IgD-negative memory B cell (primary cell): ENCODE measurements around the gene CDC14B. TPM values are rescaled to one million over a fixed set of nuclear protein-coding genes. Genes with fewer than 3 reads are reported as not detected.
"Not testable (repeated sequence)": the region's sequence is repeated elsewhere in the genome, so short reads cannot be mapped to it uniquely, and the experiment has no call there.

Experiments used
- H3K27ac Mint-ChIP-seq, 3 donors: one replicate each; pipeline ENCODE4 v1.8.0; 2020 to 2022; ENCODE audit warnings: mild to moderate bottlenecking in 3 of 3, mixed read lengths in 3 of 3, moderate library complexity in 1 of 3
- H3K27me3 Mint-ChIP-seq: one replicate; pipeline ENCODE4 v1.8.0; 2021; ENCODE audit warnings: mixed read lengths
- H3K36me3 Mint-ChIP-seq: one replicate; pipeline ENCODE4 v1.8.0; 2020; ENCODE audit warnings: mild to moderate bottlenecking, mixed read lengths
- H3K4me1 Mint-ChIP-seq, 3 donors: one replicate each; pipeline ENCODE4 v1.8.0; 2020 to 2022; ENCODE audit warnings: mixed read lengths in 3 of 3, mild to moderate bottlenecking in 1 of 3
- H3K4me3 Mint-ChIP-seq, 4 donors: one replicate each; pipeline ENCODE4 v1.8.0; 2020 to 2022; ENCODE audit warnings: mild to moderate bottlenecking in 4 of 4, mixed read lengths in 4 of 4, moderate library complexity in 3 of 4
- H3K9me3 Mint-ChIP-seq, 3 donors: one replicate each; pipeline ENCODE4 v1.8.0; 2020 to 2021; ENCODE audit warnings: mixed read lengths in 3 of 3, mild to moderate bottlenecking in 1 of 3
- polyA plus RNA-seq: library from polyadenylated mRNA; unstranded; fragments of 300-500 nt; fragmentation: Illumina TruSeq; gene quantifications from one replicate; pipeline ENCODE4 v1.2.3, GENCODE V29; 2021

CDC14B gene
- polyA plus RNA-seq, 1 donor from 2014 or later, result 8.3 TPM

DNA sequence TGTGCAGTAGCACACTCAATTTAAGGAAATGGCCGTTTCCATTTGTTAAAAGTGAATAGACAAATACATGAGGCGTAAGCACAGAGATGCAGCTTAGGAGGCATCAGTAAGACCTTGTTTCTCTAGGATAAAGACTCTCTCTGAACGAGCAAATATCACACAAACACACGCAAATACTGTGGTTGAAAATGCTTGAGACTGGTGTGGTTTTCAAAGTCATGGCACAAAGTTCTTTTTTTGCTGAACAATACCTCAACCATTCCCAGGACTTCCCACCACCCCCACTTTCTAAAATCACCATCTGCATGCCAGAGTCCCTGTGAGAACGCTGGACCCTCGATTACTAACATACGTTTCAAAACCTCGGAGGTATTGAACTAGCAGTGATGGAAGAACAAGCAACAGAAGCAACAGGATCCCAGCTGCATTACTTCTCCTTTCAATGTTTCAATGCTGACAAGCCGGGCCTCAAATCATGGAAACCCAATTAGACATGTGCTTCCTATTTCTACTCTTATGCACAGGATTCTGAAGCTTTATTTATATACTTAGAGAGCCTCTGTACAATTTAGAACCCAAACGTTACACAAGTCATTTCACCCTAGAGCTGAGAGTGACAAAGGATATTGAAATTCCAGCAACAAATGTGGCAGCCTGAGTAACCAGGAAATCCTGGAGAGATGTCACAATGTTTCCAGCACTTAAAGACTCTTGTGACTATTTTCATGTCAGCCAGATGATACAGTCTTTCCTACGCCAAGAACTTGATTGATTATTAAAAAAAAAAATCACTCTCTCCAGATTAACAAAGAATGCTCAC lies 63.9 kb downstream of the CDC14B start:
- Mint-ChIP-seq H3K9me3 (peaks cover 0 to 2% (median 0%) of the 10 kb centered on the region in 3 donors), H3K27ac (no peak overlapping the region), H3K4me3 (peak overlapping the region in 2 of 4 donors; percentile 13 to 76), H3K4me1 (peaks cover 5 to 11% (median 10%) of the 10 kb centered on the region in 3 donors), H3K36me3 (peaks cover 11% of the 10 kb centered on the region), H3K27me3 (no peaks in the 10 kb centered on the region)

DNA sequence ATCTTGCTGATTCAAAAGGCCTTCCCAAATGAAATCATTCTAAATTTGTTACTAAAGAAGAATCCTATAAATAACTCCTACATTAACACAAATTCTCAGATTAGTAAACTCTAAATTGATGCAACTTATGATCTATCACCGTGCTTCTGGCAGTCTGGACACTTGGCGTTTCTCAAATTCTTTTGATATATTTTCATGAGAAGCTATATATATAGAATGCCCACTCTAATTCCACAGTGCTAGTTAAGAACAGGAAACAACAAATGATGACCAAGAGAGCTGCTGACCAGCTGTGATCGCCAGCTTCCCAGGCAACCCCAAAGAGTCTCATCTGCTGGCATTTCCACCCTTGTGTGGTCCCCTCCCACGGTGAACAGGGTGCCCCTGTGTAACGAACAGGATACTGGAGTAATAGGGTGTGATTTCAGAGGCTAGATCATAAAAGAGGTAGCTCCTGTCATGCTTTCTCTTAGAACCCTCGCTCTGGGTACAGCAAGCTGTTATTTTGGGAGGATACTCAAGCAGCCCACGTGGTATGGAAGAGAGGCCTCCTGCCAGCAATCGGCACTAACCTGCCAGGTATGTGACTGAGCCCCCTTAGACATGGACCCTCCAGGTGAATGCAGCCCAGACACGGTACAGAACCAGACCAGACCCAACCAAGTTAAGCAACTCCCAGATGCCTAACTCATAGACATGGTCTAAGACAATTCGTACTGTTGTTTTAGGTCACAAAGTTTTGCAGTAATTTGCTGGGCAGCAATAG lies 64.7 kb downstream of the CDC14B start:
- Mint-ChIP-seq H3K27me3 (no peaks in the 10 kb centered on the region), H3K4me1 (peaks cover 5 to 11% (median 10%) of the 10 kb centered on the region in 3 donors), H3K36me3 (peaks cover 11% of the 10 kb centered on the region), H3K9me3 (peaks cover 0 to 2% (median 0%) of the 10 kb centered on the region in 3 donors), H3K27ac (peak overlapping the region in 1 of 3 donors; percentile 6), H3K4me3 (peak overlapping the region in 1 of 4 donors; percentile 17)

DNA sequence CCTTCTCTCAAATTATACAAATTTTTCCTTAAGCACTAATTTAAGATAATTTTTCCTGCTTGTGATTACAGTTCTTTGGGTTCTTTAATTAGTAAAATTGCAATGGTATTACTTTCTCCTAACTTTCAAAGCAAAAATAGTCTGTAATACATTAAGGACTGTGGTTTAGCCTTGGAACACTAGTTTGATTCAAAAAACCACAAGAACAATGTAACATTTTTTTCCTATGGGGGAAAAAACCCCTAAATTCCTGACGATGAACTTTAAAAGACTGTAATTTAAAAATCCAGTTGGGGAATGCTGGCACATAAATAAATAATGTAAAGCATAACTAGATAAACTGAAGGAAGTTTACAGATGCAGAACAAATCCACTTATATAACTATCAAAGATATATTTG lies 65.3 kb downstream of the CDC14B start:
- Mint-ChIP-seq H3K27ac (no peak overlapping the region), H3K4me3 (no peak overlapping the region), H3K27me3 (no peaks in the 10 kb centered on the region), H3K9me3 (peaks cover 0 to 2% (median 0%) of the 10 kb centered on the region in 3 donors), H3K36me3 (peaks cover 9% of the 10 kb centered on the region), H3K4me1 (peaks cover 5 to 11% (median 8%) of the 10 kb centered on the region in 3 donors)

DNA sequence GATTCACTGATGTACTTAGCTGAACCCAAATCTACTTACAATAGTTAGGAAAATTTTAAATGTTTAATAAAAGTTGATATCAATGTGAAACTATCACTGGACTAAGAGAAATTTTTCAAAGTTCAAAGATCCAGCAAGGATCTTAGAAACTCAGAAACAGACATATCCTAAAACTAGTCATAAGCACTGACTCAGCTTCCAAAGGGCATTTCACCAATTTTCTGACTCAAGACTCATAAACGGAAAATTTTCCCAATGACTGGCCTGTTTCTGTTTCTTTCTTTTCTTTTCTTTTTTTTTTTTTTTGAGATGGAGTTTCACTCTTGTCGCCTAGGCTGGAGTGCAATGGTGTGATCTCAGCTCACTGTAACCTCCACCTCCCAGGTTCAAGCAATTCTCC lies 66.6 kb downstream of the CDC14B start:
- Mint-ChIP-seq H3K36me3 (peaks cover 4% of the 10 kb centered on the region), H3K4me1 (peaks cover 5 to 11% (median 7%) of the 10 kb centered on the region in 3 donors), H3K27ac (no peak overlapping the region), H3K9me3 (peaks cover 0 to 2% (median 0%) of the 10 kb centered on the region in 3 donors), H3K27me3 (no peaks in the 10 kb centered on the region), H3K4me3 (peak overlapping the region in 1 of 4 donors; percentile 38)

DNA sequence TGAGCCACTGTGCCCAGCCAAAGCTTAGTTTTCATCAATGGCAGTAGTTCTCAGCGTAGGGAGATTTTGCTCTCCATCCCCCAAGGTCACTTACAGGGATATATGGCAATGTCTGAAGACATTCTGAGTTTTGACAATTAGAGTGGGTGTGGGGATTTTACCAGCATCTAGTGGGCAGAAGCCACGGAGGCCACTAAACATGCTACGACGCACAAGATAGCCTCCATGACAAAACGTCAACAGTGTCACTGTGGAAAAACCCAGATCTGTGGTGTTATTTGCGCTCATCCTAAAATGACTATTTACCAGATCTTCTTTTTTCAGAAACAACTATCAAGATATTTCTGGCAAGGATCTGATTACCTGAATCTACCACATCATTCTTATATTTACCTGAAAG lies 68.2 kb downstream of the CDC14B start:
- Mint-ChIP-seq H3K27me3 (no peaks in the 10 kb centered on the region), H3K27ac (no peak overlapping the region), H3K36me3 (peaks cover 4% of the 10 kb centered on the region), H3K4me1 (peaks cover 5 to 7% (median 5%) of the 10 kb centered on the region in 3 donors), H3K4me3 (no peak overlapping the region), H3K9me3 (no peaks in the 10 kb centered on the region)

DNA sequence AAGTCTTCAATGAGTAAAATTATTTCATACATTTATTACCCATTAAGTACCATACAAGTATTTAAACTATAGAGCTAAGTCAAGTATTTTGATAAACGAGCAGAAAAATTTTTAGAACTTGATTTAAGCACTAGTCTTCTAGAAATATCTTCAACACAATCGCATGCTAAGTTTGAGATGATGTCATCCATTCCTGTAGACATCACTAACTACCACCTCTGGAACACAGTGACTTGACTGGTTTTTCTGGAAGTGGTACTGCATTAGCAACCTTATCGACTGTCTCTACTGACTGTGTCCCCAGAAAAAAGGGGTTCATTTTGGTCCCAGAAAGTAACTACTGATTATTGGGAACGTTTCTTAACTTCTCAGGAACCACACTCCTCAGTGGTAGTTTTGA lies 69.0 kb downstream of the CDC14B start:
- Mint-ChIP-seq H3K9me3 (no peaks in the 10 kb centered on the region), H3K4me1 (peaks cover under 1 to 5% (median 2%) of the 10 kb centered on the region in 3 donors), H3K27me3 (no peaks in the 10 kb centered on the region), H3K4me3 (no peak overlapping the region), H3K27ac (no peak overlapping the region), H3K36me3 (peaks cover 10% of the 10 kb centered on the region)

DNA sequence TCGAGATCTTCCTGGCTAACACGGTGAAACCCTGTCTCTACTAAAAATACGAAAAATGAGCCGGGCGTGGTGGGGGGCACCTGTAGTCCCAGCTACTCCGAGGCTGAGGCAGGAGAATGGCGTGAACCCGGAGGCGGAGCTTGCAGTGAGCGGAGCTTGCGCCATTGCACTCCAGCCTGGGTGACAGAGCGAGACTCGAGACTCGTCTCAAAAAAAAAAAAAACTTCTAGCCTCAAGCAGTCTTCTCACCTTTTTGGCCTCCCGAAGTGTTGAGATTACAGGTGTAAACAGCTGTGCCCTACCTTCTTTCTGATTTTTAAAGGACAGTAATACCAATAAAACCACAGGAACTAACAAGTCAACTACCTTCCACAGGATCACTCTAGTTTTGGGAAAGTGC lies 76.5 kb downstream of the CDC14B start:
- not testable (repeated sequence) for H3K27me3 Mint-ChIP-seq, H3K36me3 Mint-ChIP-seq, H3K27ac Mint-ChIP-seq, H3K4me1 Mint-ChIP-seq, H3K4me3 Mint-ChIP-seq, H3K9me3 Mint-ChIP-seq

DNA sequence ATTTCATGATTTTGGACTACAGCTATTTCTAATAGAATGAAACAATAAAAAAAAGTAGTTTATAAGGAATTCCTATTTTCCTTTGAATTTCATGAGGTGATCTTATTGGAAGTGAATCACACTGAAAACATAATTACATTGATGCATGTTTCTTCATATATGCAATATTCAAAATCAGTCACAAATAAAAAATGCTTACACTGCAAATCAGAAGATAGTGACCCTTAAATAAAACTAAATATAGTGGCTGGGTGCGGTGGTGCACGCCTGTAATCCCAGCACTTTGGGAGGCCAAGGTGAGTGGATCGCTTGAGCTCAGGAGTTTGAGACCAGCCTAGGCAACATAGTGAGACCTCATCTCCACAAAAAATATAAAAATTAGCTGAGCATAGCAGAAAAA lies 79.5 kb downstream of the CDC14B start:
- Mint-ChIP-seq H3K27me3 (peaks cover 2% of the 10 kb centered on the region), H3K4me1 (no peaks in the 10 kb centered on the region), H3K4me3 (no peak overlapping the region), H3K36me3 (peaks cover 3% of the 10 kb centered on the region), H3K27ac (no peak overlapping the region), H3K9me3 (no peaks in the 10 kb centered on the region)

DNA sequence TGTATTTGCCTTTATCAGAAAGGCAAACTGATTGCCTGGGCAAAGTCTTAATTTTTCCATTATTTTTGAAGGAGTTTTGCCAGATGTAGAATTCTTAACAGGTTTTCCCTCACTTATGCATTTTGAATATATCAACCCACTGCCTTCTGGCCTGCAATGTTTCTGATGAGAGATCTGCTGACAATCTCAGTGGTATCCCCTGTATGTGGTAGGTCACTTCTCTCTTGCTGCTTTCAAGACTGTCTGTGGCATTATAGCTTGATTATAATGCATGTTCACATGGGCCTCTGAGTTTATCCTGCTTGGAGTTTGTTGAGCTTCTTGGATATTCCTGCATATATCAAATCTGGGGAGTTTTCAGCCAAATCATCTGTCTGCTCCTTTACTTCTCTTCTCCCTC lies 87.5 kb downstream of the CDC14B start:
- peaks cover 0 to 4% (median 4%) of the 10 kb centered on the region in 3 donors for H3K9me3 Mint-ChIP-seq
- H3K27ac Mint-ChIP-seq, result no peak overlapping the region
- H3K36me3 Mint-ChIP-seq, result peaks cover 19% of the 10 kb centered on the region
- H3K4me3 Mint-ChIP-seq, result no peak overlapping the region
- H3K27me3 Mint-ChIP-seq, result peaks cover 2% of the 10 kb centered on the region
- H3K4me1 Mint-ChIP-seq, result peaks cover 0 to 2% (median 0%) of the 10 kb centered on the region in 3 donors

DNA sequence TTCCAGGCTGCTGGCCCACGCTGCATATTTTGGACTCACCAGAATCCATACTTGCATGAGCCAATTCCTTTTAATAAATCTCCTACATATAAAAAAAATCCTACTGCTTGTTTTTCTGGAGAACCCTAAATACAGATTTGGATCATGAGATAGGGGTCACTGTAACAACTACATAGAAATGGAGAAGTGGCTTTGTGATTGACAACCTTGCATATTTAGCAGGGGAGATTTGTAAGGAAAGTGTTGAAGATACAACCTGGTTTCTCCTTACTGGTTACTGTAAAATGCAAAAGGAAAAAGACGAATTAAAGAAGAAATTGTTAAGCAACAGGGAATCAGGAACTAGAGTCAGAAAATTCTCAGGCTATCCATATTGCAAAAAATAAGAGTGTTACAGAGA lies 94.9 kb downstream of the CDC14B start:
- peaks cover 0 to 1% (median 0%) of the 10 kb centered on the region in 3 donors for H3K9me3 Mint-ChIP-seq
- no peak overlapping the region for H3K27ac Mint-ChIP-seq
- H3K36me3 Mint-ChIP-seq, result peaks cover 18% of the 10 kb centered on the region
- H3K27me3 Mint-ChIP-seq, result no peaks in the 10 kb centered on the region
- no peaks in the 10 kb centered on the region for H3K4me1 Mint-ChIP-seq
- no peak overlapping the region for H3K4me3 Mint-ChIP-seq

DNA sequence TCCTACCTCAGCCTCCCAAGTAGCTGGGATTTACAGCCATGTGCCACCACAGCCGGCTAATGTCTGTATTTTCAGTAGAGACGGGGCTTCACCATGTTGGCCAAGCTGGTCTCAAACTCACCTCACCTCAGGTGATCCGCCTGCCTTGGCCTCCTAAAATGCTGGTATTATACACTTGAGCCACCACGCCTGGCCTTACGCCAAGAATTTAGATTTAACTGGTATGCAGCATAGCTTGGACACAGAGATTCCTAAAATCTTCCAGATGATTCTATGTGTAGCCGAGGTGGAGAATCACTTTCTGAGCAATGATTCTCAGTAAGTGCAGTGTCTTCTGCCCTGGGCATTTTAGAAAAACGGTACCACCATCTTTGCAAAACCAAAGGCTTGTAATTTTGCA lies 95.6 kb downstream of the CDC14B start:
- Mint-ChIP-seq H3K4me3 (no peak overlapping the region), H3K36me3 (peaks cover 16% of the 10 kb centered on the region), H3K9me3 (peaks cover 0 to 1% (median 0%) of the 10 kb centered on the region in 3 donors), H3K4me1 (no peaks in the 10 kb centered on the region), H3K27me3 (no peaks in the 10 kb centered on the region), H3K27ac (no peak overlapping the region)

DNA sequence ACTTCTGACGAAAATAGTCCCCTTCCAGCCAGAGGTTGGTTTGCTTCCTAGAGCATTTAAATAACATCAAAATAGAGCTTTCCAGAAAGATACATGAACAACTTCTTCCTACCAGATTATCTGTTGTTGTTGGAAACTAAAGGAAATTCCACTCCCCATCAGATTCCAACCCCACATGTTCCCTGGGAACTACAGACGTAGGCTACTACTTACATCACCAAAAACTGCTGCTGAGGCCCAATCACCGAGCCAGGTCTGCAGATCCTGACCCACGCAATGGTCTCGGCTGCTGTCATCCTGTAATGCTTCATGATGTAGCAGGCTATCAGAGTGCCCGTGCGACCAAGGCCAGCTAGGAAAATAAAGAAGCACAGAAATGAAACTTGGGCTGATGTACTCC lies 96.3 kb downstream of the CDC14B start:
- Mint-ChIP-seq H3K27ac (no peak overlapping the region), H3K4me3 (no peak overlapping the region), H3K27me3 (no peaks in the 10 kb centered on the region), H3K4me1 (no peaks in the 10 kb centered on the region), H3K36me3 (peaks cover 19% of the 10 kb centered on the region), H3K9me3 (peaks cover 0 to 1% (median 0%) of the 10 kb centered on the region in 3 donors)

DNA sequence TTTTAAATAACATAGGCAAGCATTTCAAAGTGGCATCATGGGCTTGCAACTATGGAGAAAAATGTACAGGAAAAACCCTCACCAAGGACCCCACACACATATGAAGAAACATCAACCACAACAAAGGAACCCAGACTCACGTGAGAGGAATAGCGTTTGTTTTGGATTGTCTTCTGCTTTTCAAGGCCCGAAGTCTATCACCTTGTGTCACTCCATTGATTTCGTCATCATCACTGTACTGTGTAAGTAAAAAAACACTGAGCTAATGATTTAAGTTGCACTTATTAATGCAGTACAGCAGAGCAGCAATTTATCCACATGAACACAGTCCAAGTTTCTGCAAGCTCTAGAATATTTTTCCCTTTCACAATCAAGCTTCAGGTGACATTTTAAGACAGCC lies 97.3 kb downstream of the CDC14B start:
- no peaks in the 10 kb centered on the region for H3K4me1 Mint-ChIP-seq
- no peaks in the 10 kb centered on the region for H3K27me3 Mint-ChIP-seq
- H3K4me3 Mint-ChIP-seq, result no peak overlapping the region
- H3K36me3 Mint-ChIP-seq, result peaks cover 17% of the 10 kb centered on the region
- H3K9me3 Mint-ChIP-seq, result no peaks in the 10 kb centered on the region
- H3K27ac Mint-ChIP-seq, result peak overlapping the region in 1 of 3 donors; percentile 39

DNA sequence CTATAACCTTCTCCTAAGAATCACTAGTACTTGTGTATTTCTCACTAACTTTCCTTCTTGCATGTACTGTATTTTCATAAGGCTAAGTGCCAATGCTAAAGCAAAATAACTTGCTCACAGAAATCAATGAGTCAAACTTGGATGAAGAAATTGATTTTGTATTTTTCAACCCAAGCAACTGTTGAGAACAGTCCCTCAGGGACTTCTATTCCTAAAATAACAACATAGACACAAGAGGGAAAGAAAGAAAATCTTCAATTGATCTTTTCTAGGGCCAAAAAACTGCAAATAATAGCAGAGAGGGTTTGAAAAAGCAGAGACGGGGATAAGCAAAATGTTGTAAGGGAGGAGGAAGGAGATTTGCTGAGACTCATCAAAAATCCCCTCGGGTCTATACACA lies 99.9 kb downstream of the CDC14B start:
- H3K36me3 Mint-ChIP-seq, result peaks cover 14% of the 10 kb centered on the region
- H3K4me3 Mint-ChIP-seq, result no peak overlapping the region
- H3K27ac Mint-ChIP-seq, result no peak overlapping the region
- H3K4me1 Mint-ChIP-seq, result no peaks in the 10 kb centered on the region
- no peaks in the 10 kb centered on the region for H3K9me3 Mint-ChIP-seq
- no peaks in the 10 kb centered on the region for H3K27me3 Mint-ChIP-seq

DNA sequence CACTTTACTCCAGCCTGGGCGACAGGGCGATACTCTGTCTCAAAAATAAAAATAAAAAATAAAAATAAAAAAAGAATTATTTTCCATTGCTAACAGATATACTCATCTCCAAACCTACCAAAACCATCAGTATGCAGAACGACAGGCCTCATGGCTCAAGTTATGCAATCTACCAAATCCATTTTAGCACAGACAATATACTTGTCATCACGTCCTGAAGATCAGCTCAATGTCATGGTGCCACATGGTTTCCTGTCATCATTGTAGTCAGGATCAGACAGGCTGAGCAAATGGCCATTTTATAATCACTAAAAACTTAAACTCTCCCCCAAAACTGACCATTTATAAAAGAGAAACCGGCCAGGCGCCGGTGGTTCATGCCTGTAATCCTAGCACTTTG lies 100.5 kb downstream of the CDC14B start:
- Mint-ChIP-seq H3K4me1 (no peaks in the 10 kb centered on the region), H3K36me3 (peaks cover 14% of the 10 kb centered on the region), H3K9me3 (no peaks in the 10 kb centered on the region), H3K27me3 (no peaks in the 10 kb centered on the region), H3K4me3 (no peak overlapping the region), H3K27ac (no peak overlapping the region)
